DLD1 (cell line): ENCODE results near the gene FMN2.

ENCODE experiments used
- in situ Hi-C: cut with HindIII; loops from 2 replicates; pipeline ENCODE4 v1.10.0; 2017; ENCODE audit warnings: low sequenced_read_pairs

FMN2 gene

GRCh38 chr1:240468656-240469055 lies 377.0 kb downstream of the FMN2 start:
- in situ Hi-C loops = no loop called here

GRCh38 chr1:240474133-240474614 lies 382.5 kb downstream of the FMN2 start:
- in situ Hi-C loops = no loop called here

- in situ Hi-C loops = no loop called here
These were observed 384.1 kb downstream of the FMN2 start for GRCh38 chr1:240475832-240476231.

- in situ Hi-C loops = no loop called here
These were observed 386.9 kb downstream of the FMN2 start for GRCh38 chr1:240478536-240478935.

- in situ Hi-C loops = no loop called here
These were observed 393.2 kb downstream of the FMN2 start for GRCh38 chr1:240484804-240485443.

- in situ Hi-C loops = no loop called here
These were observed 394.9 kb downstream of the FMN2 start for GRCh38 chr1:240486611-240487010.

- in situ Hi-C loops = no loop called here
These were observed 395.8 kb downstream of the FMN2 start for GRCh38 chr1:240487493-240487892.

GRCh38 chr1:240491156-240491555 lies 399.5 kb downstream of the FMN2 start:
- in situ Hi-C loops = no loop called here

- in situ Hi-C loops = no loop called here
These were observed 400.1 kb downstream of the FMN2 start for GRCh38 chr1:240491796-240492195.

- in situ Hi-C loops = no loop called here
These were observed 401.3 kb downstream of the FMN2 start for GRCh38 chr1:240492832-240493440.

- in situ Hi-C loops = no loop called here
These were observed 403.9 kb downstream of the FMN2 start for GRCh38 chr1:240495601-240496000.

- in situ Hi-C loops = no loop called here
These were observed 404.7 kb downstream of the FMN2 start for GRCh38 chr1:240496356-240496755.

GRCh38 chr1:240496941-240497340 lies 405.3 kb downstream of the FMN2 start:
- in situ Hi-C loops = no loop called here

GRCh38 chr1:240497908-240498307 lies 406.2 kb downstream of the FMN2 start:
- in situ Hi-C loops = no loop called here

- in situ Hi-C loops = no loop called here
These were observed 406.7 kb downstream of the FMN2 start for GRCh38 chr1:240498335-240498734.

GRCh38 chr1:240499012-240499411 lies 407.3 kb downstream of the FMN2 start:
- in situ Hi-C loops = no loop called here

GRCh38 chr1:240500647-240501046 lies 409.0 kb downstream of the FMN2 start:
- in situ Hi-C loops = no loop called here

GRCh38 chr1:240501115-240501514 lies 409.4 kb downstream of the FMN2 start:
- in situ Hi-C loops = no loop called here

- in situ Hi-C loops = no loop called here
These were observed 411.4 kb downstream of the FMN2 start for GRCh38 chr1:240503036-240503435.

- in situ Hi-C loops = no loop called here
These were observed 411.9 kb downstream of the FMN2 start for GRCh38 chr1:240503558-240503957.

- in situ Hi-C loops = no loop called here
These were observed 414.5 kb downstream of the FMN2 start for GRCh38 chr1:240506176-240506575.

- in situ Hi-C loops = no loop called here
These were observed 416.5 kb downstream of the FMN2 start for GRCh38 chr1:240508201-240508600.

- in situ Hi-C loops = no loop called here
These were observed 417.3 kb downstream of the FMN2 start for GRCh38 chr1:240508950-240509349.
